NB4 (cell line): Measurements from ENCODE around the gene PSG6.
"Not testable (repeated sequence)": the region's sequence is repeated elsewhere in the genome, so short reads cannot be mapped to it uniquely, and the experiment has no call there.

Experiments used
- POLR2A ChIP-seq: IDR thresholded peaks from 2 replicates; pipeline ENCODE4 v1.6.1; 2011; ENCODE audit warnings: mild to moderate bottlenecking; ENCODE audit not compliant: insufficient read length; ENCODE audit errors: extremely low read depth
- TF ChIP-seq, protein P1 (sequence below): IDR thresholded peaks from one replicate; pipeline ENCODE4 v1.5.1; 2012; ENCODE audit warnings: low read depth, low read length
- TF ChIP-seq, protein P2 (sequence below): IDR thresholded peaks from 2 replicates; pipeline ENCODE4 v1.6.1; 2011; ENCODE audit warnings: low read depth, low read length

DNA sequence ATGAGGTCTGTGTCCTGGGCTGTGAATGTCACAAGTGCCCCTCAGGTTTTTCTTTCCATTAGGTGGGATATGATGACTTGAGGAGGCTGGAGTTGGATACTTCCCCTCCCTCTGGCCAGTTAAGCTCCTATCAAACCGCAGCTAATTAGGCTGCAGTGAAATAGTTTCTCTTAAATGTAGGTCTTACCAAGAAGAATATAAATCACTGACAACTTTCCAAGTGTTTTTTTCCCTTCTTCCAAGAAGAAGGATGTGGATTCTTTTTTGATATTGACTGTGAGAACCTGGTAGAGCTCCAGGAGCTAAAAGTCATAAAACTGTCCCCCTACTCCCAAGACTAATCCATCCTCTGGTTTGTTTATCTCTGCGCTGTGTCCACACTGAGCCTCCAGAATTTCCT, 33.8 kb upstream of the PSG6 start:
- TF ChIP-seq, protein P1, sequence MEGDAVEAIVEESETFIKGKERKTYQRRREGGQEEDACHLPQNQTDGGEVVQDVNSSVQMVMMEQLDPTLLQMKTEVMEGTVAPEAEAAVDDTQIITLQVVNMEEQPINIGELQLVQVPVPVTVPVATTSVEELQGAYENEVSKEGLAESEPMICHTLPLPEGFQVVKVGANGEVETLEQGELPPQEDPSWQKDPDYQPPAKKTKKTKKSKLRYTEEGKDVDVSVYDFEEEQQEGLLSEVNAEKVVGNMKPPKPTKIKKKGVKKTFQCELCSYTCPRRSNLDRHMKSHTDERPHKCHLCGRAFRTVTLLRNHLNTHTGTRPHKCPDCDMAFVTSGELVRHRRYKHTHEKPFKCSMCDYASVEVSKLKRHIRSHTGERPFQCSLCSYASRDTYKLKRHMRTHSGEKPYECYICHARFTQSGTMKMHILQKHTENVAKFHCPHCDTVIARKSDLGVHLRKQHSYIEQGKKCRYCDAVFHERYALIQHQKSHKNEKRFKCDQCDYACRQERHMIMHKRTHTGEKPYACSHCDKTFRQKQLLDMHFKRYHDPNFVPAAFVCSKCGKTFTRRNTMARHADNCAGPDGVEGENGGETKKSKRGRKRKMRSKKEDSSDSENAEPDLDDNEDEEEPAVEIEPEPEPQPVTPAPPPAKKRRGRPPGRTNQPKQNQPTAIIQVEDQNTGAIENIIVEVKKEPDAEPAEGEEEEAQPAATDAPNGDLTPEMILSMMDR = not testable (repeated sequence)
- not testable (repeated sequence) for TF ChIP-seq POLR2A
- TF ChIP-seq, protein P2, sequence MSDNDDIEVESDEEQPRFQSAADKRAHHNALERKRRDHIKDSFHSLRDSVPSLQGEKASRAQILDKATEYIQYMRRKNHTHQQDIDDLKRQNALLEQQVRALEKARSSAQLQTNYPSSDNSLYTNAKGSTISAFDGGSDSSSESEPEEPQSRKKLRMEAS = not testable (repeated sequence)
